Activated CD8-positive, alpha-beta T cell treated with anti-CD3 and anti-CD28 coated beads, Interleukin-2, amount 10 ng/mL, durations not matched to agents 7 days and 5 days (primary cell): Measurements from ENCODE around the gene MYCBP2. TPM values are rescaled to one million over a fixed set of nuclear protein-coding genes. Genes with fewer than 3 reads are reported as not detected.
A peak's percentile ranks its signal among the peaks of the same experiment; 100 is the strongest.

Source experiments
- ATAC-seq: fragments of 150-1000 bp; cut with Tn5 transposase; one replicate; pipeline ENCODE4 v1.10.0; 2021; ENCODE audit warnings: moderate library complexity
- CTCF ChIA-PET: fragments of 350-600 bp; sonication (Branson Sonifier 250); formaldehyde crosslinking; loops from one replicate; lab custom pipeline; 2021; ENCODE audit warnings: antibody characterized with exemption; lab: Charles Lee
- POLR2A ChIA-PET: fragments of 350-600 bp; sonication (Branson Sonifier 250); formaldehyde crosslinking; loops from one replicate; lab custom pipeline; 2021; ENCODE audit warnings: antibody characterized with exemption; lab: Charles Lee
- DNase-seq: peaks from one replicate; pipeline ENCODE4 v3.0.0-alpha.2; 2020
- H3K27ac Mint-ChIP-seq: one replicate; pipeline ENCODE4 v1.8.0; 2021; ENCODE audit warnings: mild to moderate bottlenecking, mixed read lengths
- H3K27me3 Mint-ChIP-seq: one replicate; pipeline ENCODE4 v1.8.0; 2021; ENCODE audit warnings: low read depth, mixed read lengths
- H3K36me3 Mint-ChIP-seq: one replicate; pipeline ENCODE4 v1.8.0; 2021; ENCODE audit warnings: low read depth, mixed read lengths
- H3K4me1 Mint-ChIP-seq: one replicate; pipeline ENCODE4 v1.8.0; 2021; ENCODE audit warnings: low read depth, mixed read lengths
- H3K4me3 Mint-ChIP-seq: one replicate; pipeline ENCODE4 v1.8.0; 2021; ENCODE audit warnings: mild to moderate bottlenecking, mixed read lengths
- H3K9me3 Mint-ChIP-seq: one replicate; pipeline ENCODE4 v1.8.0; 2022; ENCODE audit warnings: mixed read lengths; ENCODE audit not compliant: insufficient read depth
- total RNA-seq, 2 experiments: library from RNA; stranded (reverse); gene quantifications; one replicate each; pipeline ENCODE4 v1.2.3, GENCODE V29; 2021

Gene MYCBP2
- total RNA-seq, 2 experiments from 2014 or later = 107 to 109 TPM

- Mint-ChIP-seq H3K4me3 (no peak overlapping the region), H3K27ac (no peak overlapping the region), H3K36me3 (peaks cover 61% of the 10 kb centered on the region), H3K4me1 (no peaks in the 10 kb centered on the region), H3K9me3 (no peaks in the 10 kb centered on the region), H3K27me3 (no peaks in the 10 kb centered on the region)
- DNase-seq (no peak), ATAC-seq (no peak)
- CTCF ChIA-PET = no interaction called here
- POLR2A ChIA-PET = no interaction called here
Measured at GRCh38 chr13:77084755-77085154, 242.1 kb downstream of the MYCBP2 start.

DNA sequence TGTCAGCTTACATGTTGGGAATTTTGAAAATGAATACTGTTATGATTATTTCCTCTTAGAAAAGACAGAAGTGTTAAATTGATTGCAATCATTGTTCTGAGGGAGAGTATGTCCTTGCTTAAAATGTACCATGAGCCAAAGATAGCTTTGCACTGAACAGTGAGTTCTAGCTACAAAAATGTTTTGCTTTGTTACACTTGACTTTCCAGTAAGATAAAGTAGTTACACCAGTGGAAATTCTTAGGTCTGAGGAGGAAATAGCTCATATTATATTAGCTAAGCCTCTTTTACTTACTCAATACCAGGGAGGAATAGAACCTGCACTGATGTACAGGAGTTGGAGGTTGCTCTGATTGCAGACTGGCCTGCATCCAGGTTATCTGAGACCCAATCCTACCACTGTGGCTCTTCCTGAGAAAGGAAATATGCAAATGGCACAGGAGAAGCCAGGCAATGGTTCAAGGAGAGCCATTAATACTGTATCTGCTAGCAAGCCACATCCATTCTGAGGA lies 246.9 kb downstream of the MYCBP2 start:
- Mint-ChIP-seq H3K36me3 (peaks cover 62% of the 10 kb centered on the region), H3K27ac (no peak overlapping the region), H3K27me3 (no peaks in the 10 kb centered on the region), H3K9me3 (no peaks in the 10 kb centered on the region), H3K4me3 (no peak overlapping the region), H3K4me1 (no peaks in the 10 kb centered on the region)
- ATAC-seq (no peak), DNase-seq (no peak)
- ChIA-PET CTCF (interaction anchor here (1.5 kb wide), 1 partner anchor 27 kb away, joined by 3 read pairs; no protein-coding TSS in a partner anchor), POLR2A (no interaction called here)

- ATAC-seq (no peak), DNase-seq (no peak)
- Mint-ChIP-seq H3K27ac (no peak overlapping the region), H3K27me3 (no peaks in the 10 kb centered on the region), H3K36me3 (peaks cover 38% of the 10 kb centered on the region), H3K4me3 (no peak overlapping the region), H3K9me3 (no peaks in the 10 kb centered on the region), H3K4me1 (no peaks in the 10 kb centered on the region)
- POLR2A ChIA-PET = no interaction called here
- CTCF ChIA-PET = no interaction called here
Measured at GRCh38 chr13:77067519-77067918, 259.4 kb downstream of the MYCBP2 start.

- no peaks in the 10 kb centered on the region for H3K27me3 Mint-ChIP-seq
- H3K9me3 Mint-ChIP-seq = no peaks in the 10 kb centered on the region
- no peaks in the 10 kb centered on the region for H3K4me1 Mint-ChIP-seq
- H3K4me3 Mint-ChIP-seq = no peak overlapping the region
- POLR2A ChIA-PET = no interaction called here
- ATAC-seq (no peak), DNase-seq (no peak)
- H3K27ac Mint-ChIP-seq = peak overlapping the region; percentile 69
- peaks cover 49% of the 10 kb centered on the region for H3K36me3 Mint-ChIP-seq
- CTCF ChIA-PET = no interaction called here
Measured at GRCh38 chr13:77065461-77066147, 261.3 kb downstream of the MYCBP2 start.

GRCh38 chr13:77062097-77062496 lies 264.8 kb downstream of the MYCBP2 start:
- no peaks in the 10 kb centered on the region for H3K9me3 Mint-ChIP-seq
- DNase-seq (no peak), ATAC-seq (no peak)
- CTCF ChIA-PET = interaction anchor here (1.4 kb wide), 1 partner anchor 9 kb away, joined by 3 read pairs; no protein-coding TSS in a partner anchor
- peaks cover 35% of the 10 kb centered on the region for H3K36me3 Mint-ChIP-seq
- H3K4me3 Mint-ChIP-seq = no peak overlapping the region
- POLR2A ChIA-PET = no interaction called here
- no peaks in the 10 kb centered on the region for H3K27me3 Mint-ChIP-seq
- H3K4me1 Mint-ChIP-seq = no peaks in the 10 kb centered on the region
- H3K27ac Mint-ChIP-seq = no peak overlapping the region

DNA sequence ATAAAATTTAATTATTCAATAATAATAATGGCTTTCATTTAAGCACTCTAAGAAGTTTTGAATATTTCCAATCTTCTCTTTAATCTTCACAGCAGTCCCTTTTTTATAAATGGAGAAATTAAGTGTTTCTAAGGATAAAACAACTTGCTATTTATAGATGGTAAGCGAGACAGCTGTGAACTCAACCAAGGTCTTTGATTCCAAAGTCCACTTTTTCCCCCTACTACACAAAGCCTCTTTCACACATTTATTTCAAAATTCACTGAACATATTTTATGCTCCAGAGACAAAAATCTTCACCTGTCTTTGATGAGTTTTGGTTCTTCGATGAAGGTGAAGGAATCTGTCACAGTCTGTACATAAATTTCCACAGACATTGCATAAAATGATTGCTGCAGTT lies 265.5 kb downstream of the MYCBP2 start:
- H3K4me3 Mint-ChIP-seq = no peak overlapping the region
- ChIA-PET CTCF (interaction anchor here (1.4 kb wide), 1 partner anchor 10 kb away, joined by 3 read pairs; no protein-coding TSS in a partner anchor), POLR2A (interaction anchor here (0.9 kb wide), 1 partner anchor 36 kb away, joined by 3 read pairs; no protein-coding TSS in a partner anchor)
- no peaks in the 10 kb centered on the region for H3K9me3 Mint-ChIP-seq
- DNase-seq (no peak), ATAC-seq (no peak)
- H3K36me3 Mint-ChIP-seq = peaks cover 39% of the 10 kb centered on the region
- H3K4me1 Mint-ChIP-seq = no peaks in the 10 kb centered on the region
- H3K27me3 Mint-ChIP-seq = no peaks in the 10 kb centered on the region
- no peak overlapping the region for H3K27ac Mint-ChIP-seq

GRCh38 chr13:77056886-77057285 lies 270.0 kb downstream of the MYCBP2 start:
- Mint-ChIP-seq H3K9me3 (no peaks in the 10 kb centered on the region), H3K36me3 (peaks cover 34% of the 10 kb centered on the region), H3K4me3 (no peak overlapping the region), H3K27ac (no peak overlapping the region), H3K27me3 (no peaks in the 10 kb centered on the region), H3K4me1 (no peaks in the 10 kb centered on the region)
- DNase-seq = no peak
- ATAC-seq = no peak
- POLR2A ChIA-PET = interaction anchor here (2.1 kb wide), 1 partner anchor 30 kb away, joined by 7 read pairs; the partner anchor contains the start of gene FBXL3
- CTCF ChIA-PET = interaction anchor here (0.7 kb wide), 1 partner anchor 31 kb away, joined by 3 read pairs; no protein-coding TSS in a partner anchor

DNA sequence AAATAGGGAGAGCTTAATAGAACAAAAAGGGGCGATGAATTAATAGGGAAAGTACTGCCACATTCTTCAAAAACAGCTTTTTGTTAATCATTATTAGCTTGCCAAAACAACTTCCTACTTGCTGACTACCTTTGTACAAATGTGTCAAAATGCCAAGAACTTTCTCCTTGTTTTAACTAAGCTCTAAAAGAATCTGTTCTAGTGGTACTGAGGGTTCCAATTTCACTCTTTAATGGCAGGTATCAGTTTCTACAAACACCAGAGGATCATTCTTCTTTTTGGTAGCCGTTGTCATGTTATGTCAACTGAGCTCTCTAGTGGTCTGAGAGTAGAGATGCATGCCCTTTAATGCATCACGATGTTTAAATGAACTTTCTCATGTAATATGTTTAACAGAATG lies 270.5 kb downstream of the MYCBP2 start:
- ATAC-seq (no peak), DNase-seq (no peak)
- H3K4me1 Mint-ChIP-seq = no peaks in the 10 kb centered on the region
- H3K27me3 Mint-ChIP-seq = no peaks in the 10 kb centered on the region
- ChIA-PET CTCF (interaction anchor here (0.7 kb wide), 1 partner anchor 31 kb away, joined by 3 read pairs; no protein-coding TSS in a partner anchor), POLR2A (interaction anchor here (2.1 kb wide), 1 partner anchor 30 kb away, joined by 7 read pairs; the partner anchor contains the start of gene FBXL3)
- no peak overlapping the region for H3K27ac Mint-ChIP-seq
- H3K36me3 Mint-ChIP-seq = peaks cover 32% of the 10 kb centered on the region
- H3K4me3 Mint-ChIP-seq = no peak overlapping the region
- H3K9me3 Mint-ChIP-seq = no peaks in the 10 kb centered on the region

GRCh38 chr13:77055158-77055557 lies 271.7 kb downstream of the MYCBP2 start:
- H3K4me3 Mint-ChIP-seq = no peak overlapping the region
- no peak overlapping the region for H3K27ac Mint-ChIP-seq
- ATAC-seq (no peak), DNase-seq (no peak)
- H3K27me3 Mint-ChIP-seq = no peaks in the 10 kb centered on the region
- peaks cover 37% of the 10 kb centered on the region for H3K36me3 Mint-ChIP-seq
- ChIA-PET POLR2A (interaction anchor here (2.1 kb wide), 1 partner anchor 28 kb away, joined by 7 read pairs; the partner anchor contains the start of gene FBXL3), CTCF (interaction anchor here (0.7 to 1.5 kb wide), 2 partner anchors 13 to 53 kb away, joined by 3 read pairs; no protein-coding TSS in a partner anchor)
- H3K4me1 Mint-ChIP-seq = no peaks in the 10 kb centered on the region
- no peaks in the 10 kb centered on the region for H3K9me3 Mint-ChIP-seq

DNA sequence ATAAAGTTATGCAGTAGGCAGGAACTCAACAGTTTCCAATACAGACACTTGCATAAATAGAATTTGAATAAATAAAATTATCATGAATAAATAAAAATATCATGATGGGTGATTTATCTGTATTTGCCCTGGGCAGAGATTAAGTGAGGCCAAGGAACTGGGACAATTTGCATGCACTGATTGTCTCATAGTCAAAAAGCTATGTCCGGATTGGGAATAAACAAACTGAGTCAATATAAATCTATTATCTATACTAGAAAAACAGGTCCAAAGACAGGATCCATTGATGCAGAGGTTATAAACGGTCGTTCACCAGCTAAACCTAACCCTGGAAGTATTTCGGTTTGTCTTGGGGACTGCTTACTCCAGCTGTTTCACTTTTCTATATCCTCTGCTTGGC lies 273.7 kb downstream of the MYCBP2 start:
- CTCF ChIA-PET = interaction anchor here (1.3 kb wide), 1 partner anchor 26 kb away, joined by 3 read pairs; no protein-coding TSS in a partner anchor
- H3K36me3 Mint-ChIP-seq = peaks cover 55% of the 10 kb centered on the region
- POLR2A ChIA-PET = no interaction called here
- no peaks in the 10 kb centered on the region for H3K4me1 Mint-ChIP-seq
- ATAC-seq = no peak
- H3K27ac Mint-ChIP-seq = no peak overlapping the region
- DNase-seq = no peak
- H3K27me3 Mint-ChIP-seq = no peaks in the 10 kb centered on the region
- no peaks in the 10 kb centered on the region for H3K9me3 Mint-ChIP-seq
- H3K4me3 Mint-ChIP-seq = no peak overlapping the region

- Mint-ChIP-seq H3K4me1 (peaks cover 2% of the 10 kb centered on the region), H3K9me3 (no peaks in the 10 kb centered on the region), H3K4me3 (no peak overlapping the region), H3K36me3 (peaks cover 48% of the 10 kb centered on the region), H3K27me3 (no peaks in the 10 kb centered on the region), H3K27ac (peak overlapping the region; percentile 9)
- no peak for DNase-seq
- POLR2A ChIA-PET = no interaction called here
- CTCF ChIA-PET = interaction anchor here (1.4 kb wide), 1 partner anchor 12 kb away, joined by 4 read pairs; no protein-coding TSS in a partner anchor
- ATAC-seq = no peak
Measured at GRCh38 chr13:77048681-77049080, 278.2 kb downstream of the MYCBP2 start.
